GM18861 (cell line): ENCODE measurements around the gene PIP5K1B.

Source experiments
- ATAC-seq: cut with Tn5 transposase; IDR thresholded peaks from one replicate; pipeline ENCODE4 v1.9.1; 2021; ENCODE audit not compliant: unreplicated experiment

Gene PIP5K1B

GRCh38 chr9:68768619-68769018, 63.6 kb downstream of the PIP5K1B start:
- ATAC-seq, result no peak

- ATAC-seq, result no peak
Measured at GRCh38 chr9:68769852-68770251, 64.8 kb downstream of the PIP5K1B start.

GRCh38 chr9:68771376-68771775, 66.3 kb downstream of the PIP5K1B start:
- no peak for ATAC-seq

GRCh38 chr9:68775003-68775730, 70.1 kb downstream of the PIP5K1B start:
- ATAC-seq, result no peak

- no peak for ATAC-seq
Measured at GRCh38 chr9:68777070-68777763, 72.2 kb downstream of the PIP5K1B start.

GRCh38 chr9:68778635-68779034, 73.6 kb downstream of the PIP5K1B start:
- no peak for ATAC-seq

GRCh38 chr9:68779558-68780379, 74.7 kb downstream of the PIP5K1B start:
- ATAC-seq, result peak; percentile 72

GRCh38 chr9:68780380-68780712, 75.3 kb downstream of the PIP5K1B start:
- ATAC-seq, result no peak

- no peak for ATAC-seq
Measured at GRCh38 chr9:68780720-68781119, 75.7 kb downstream of the PIP5K1B start.

- no peak for ATAC-seq
Measured at GRCh38 chr9:68781928-68782327, 76.9 kb downstream of the PIP5K1B start.

GRCh38 chr9:68782546-68782945, 77.5 kb downstream of the PIP5K1B start:
- ATAC-seq, result no peak

GRCh38 chr9:68785965-68786364, 80.9 kb downstream of the PIP5K1B start:
- no peak for ATAC-seq

GRCh38 chr9:68791169-68791568, 86.1 kb downstream of the PIP5K1B start:
- no peak for ATAC-seq

GRCh38 chr9:68793605-68794343, 88.7 kb downstream of the PIP5K1B start:
- ATAC-seq, result peak; percentile 74

- no peak for ATAC-seq
Measured at GRCh38 chr9:68794898-68795297, 89.9 kb downstream of the PIP5K1B start.

GRCh38 chr9:68795411-68795810, 90.4 kb downstream of the PIP5K1B start:
- ATAC-seq, result no peak

GRCh38 chr9:68797116-68797515, 92.1 kb downstream of the PIP5K1B start:
- ATAC-seq, result peak; percentile 61

GRCh38 chr9:68798423-68798822, 93.4 kb downstream of the PIP5K1B start:
- no peak for ATAC-seq

- ATAC-seq, result no peak
Measured at GRCh38 chr9:68800836-68801235, 95.8 kb downstream of the PIP5K1B start.

- ATAC-seq, result peak; percentile 95
Measured at GRCh38 chr9:68802525-68803015, 97.5 kb downstream of the PIP5K1B start.
